Activated CD8-positive, alpha-beta memory T cell treated with anti-CD3 and anti-CD28 coated beads, Interleukin-2, amount 50 U/mL, for 4 hours (primary cell): ENCODE measurements around the gene ABL1.

Experiments
- DNase-seq: peaks from one replicate; pipeline ENCODE4 v3.0.0-alpha.2; 2020

The ABL1 gene

GRCh38 chr9:130921300-130921988 is 86.4 kb downstream of the ABL1 start:
- DNase-seq, result no peak

- DNase-seq, result no peak
Measured at GRCh38 chr9:130921989-130922892, 87.2 kb downstream of the ABL1 start.

- no peak for DNase-seq
Measured at GRCh38 chr9:130922893-130923610, 88.0 kb downstream of the ABL1 start.

GRCh38 chr9:130923611-130924447 is 88.8 kb downstream of the ABL1 start:
- DNase-seq, result no peak

GRCh38 chr9:130924448-130924788 is 89.4 kb downstream of the ABL1 start:
- no peak for DNase-seq

GRCh38 chr9:130925050-130925678 is 90.1 kb downstream of the ABL1 start:
- DNase-seq, result no peak

- DNase-seq, result no peak
Measured at GRCh38 chr9:130927338-130927737, 92.3 kb downstream of the ABL1 start.

- DNase-seq, result no peak
Measured at GRCh38 chr9:130927995-130928900, 93.2 kb downstream of the ABL1 start.

GRCh38 chr9:130929571-130930038 is 94.6 kb downstream of the ABL1 start:
- DNase-seq, result no peak

- DNase-seq, result no peak
Measured at GRCh38 chr9:130930132-130930803, 95.2 kb downstream of the ABL1 start.

- DNase-seq, result no peak
Measured at GRCh38 chr9:130930804-130931349, 95.8 kb downstream of the ABL1 start.

GRCh38 chr9:130931508-130932254 is 96.6 kb downstream of the ABL1 start:
- no peak for DNase-seq

- no peak for DNase-seq
Measured at GRCh38 chr9:130932255-130933079, 97.4 kb downstream of the ABL1 start.

- no peak for DNase-seq
Measured at GRCh38 chr9:130933114-130934046, 98.3 kb downstream of the ABL1 start.

- DNase-seq, result no peak
Measured at GRCh38 chr9:130934246-130934645, 99.2 kb downstream of the ABL1 start.

GRCh38 chr9:130934702-130935647 is 99.9 kb downstream of the ABL1 start:
- no peak for DNase-seq
